NCI-H1436 treated with DMSO at 0.1 percent for 48 hours (cell line): ENCODE results near the gene DNAJB12.

Source experiments
- DNase-seq: peaks from one replicate; lab custom pipeline; 2025; lab: John Stamatoyannopoulos, UW

Gene DNAJB12

DNA sequence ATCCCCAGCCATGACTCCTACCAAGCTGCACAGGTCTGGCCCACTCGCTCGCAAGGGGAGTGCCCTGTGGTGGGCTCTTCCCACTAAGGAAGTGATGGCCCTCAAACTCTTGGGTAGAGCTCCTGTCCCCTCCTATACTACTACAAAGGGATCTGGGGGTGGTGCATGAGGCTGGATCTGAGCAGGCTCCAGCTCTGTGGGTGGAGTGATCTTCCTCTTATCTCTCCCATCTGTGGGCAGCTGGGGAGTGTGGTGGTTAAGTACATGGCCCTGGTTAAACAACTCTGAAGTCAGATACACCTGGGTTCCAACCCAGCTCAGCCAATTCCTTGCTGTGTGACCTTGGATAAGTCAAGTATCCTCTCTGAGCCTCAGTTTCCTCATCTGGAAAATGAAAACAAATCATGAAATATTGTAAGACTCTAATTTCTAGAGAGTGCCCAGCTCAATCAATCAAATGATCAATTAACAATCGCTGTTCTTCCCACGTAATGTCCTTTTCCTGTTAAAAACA is 63.6 kb downstream of the DNAJB12 start:
- no peak for DNase-seq

DNA sequence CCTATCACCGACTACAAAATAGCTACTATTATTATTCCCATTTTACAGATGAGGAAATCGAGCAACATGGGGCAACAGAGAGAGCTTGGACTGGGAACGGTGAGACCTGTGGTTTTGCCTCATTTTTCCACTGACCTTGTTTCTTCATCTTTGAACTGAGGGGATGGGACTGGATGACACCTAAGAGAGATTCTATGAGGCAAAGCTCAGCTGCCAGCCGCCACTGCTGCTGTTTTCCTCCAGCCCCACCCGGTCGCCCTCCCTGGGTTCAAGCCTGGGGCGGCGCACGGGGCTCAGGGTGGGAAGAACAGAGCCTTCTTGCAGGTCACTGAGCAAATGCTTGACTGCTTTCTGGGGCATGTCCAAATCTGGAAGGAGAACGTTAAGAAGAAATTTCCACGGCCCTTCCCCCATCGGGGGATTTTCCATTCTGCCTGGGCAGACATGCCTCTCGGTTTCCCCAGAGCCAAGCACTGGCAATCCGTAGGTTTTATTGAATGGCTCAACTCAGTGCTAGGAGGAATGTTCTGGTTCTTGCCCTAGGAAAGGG is 68.7 kb downstream of the DNAJB12 start:
- no peak for DNase-seq

DNA sequence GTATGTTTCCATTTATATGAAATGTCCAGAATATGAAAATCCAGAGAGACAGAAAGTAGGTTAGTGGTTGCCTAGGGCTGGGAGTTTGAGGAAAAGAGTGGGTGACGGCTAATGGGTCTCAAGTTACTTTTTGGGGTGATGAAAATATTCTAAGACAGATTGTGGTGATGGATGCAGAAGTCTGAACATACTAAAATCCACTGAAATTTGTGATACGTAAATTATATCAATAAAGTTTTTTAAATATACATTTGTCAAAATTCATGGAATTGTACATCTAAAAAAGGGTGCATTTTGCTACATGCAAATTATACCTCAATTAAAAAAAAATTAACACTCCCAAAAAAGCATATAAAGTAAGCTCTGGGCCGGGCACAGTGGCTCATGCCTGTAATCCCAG is 71.6 kb downstream of the DNAJB12 start:
- no peak for DNase-seq
